ENCODE data around the gene OR1J2.
"Not testable (repeated sequence)": the region's sequence is repeated elsewhere in the genome, so short reads cannot be mapped to it uniquely, and the experiment has no call there.

The OR1J2 gene

GRCh38 chr9:122506964-122507363 is 3.6 kb upstream of the OR1J2 start:
- FAIRE-seq (no peak), DNase-seq (ENCODE audit: insufficient read length) (no peak)
- no peak for TF ChIP-seq POLR2A (IDR thresholded peaks at IDR 0.05; ENCODE audit: low read depth, low read length)
- TF ChIP-seq TAF1 (IDR thresholded peaks at IDR 0.05; ENCODE audit: borderline replicate concordance, low read depth, low read length), result no peak
- TF ChIP-seq POLR2AphosphoS5 (IDR thresholded peaks at IDR 0.05; ENCODE audit: low read depth, low read length), result no peak

- FAIRE-seq, result no peak
- no peak for TF ChIP-seq TAF1 (IDR thresholded peaks at IDR 0.05; ENCODE audit: borderline replicate concordance, low read depth, low read length)
- TF ChIP-seq POLR2A (IDR thresholded peaks at IDR 0.05; ENCODE audit: low read depth, low read length), result no peak
- TF ChIP-seq POLR2AphosphoS5 (IDR thresholded peaks at IDR 0.05; ENCODE audit: low read depth, low read length), result no peak
- DNase-seq (ENCODE audit: insufficient read length), result no peak
These were observed 7.6 kb downstream of the OR1J2 start for GRCh38 chr9:122518226-122518625.

- FAIRE-seq, result no peak
- DNase-seq (ENCODE audit: insufficient read length), result no peak
- TF ChIP-seq TAF1 (IDR thresholded peaks at IDR 0.05; ENCODE audit: borderline replicate concordance, low read depth, low read length), result no peak
- TF ChIP-seq POLR2AphosphoS5 (IDR thresholded peaks at IDR 0.05; ENCODE audit: low read depth, low read length), result no peak
- TF ChIP-seq POLR2A (IDR thresholded peaks at IDR 0.05; ENCODE audit: low read depth, low read length), result no peak
These were observed 8.2 kb downstream of the OR1J2 start, which contains the start of gene OR1J4 for GRCh38 chr9:122518841-122519240. Gene OR1J4, plus strand, starts transcription at chr9:122519141. Its CDS starts 0 bp downstream, at chr9:122519141.

- TF ChIP-seq POLR2AphosphoS5 (IDR thresholded peaks at IDR 0.05; ENCODE audit: low read depth, low read length), result no peak
- no peak for TF ChIP-seq POLR2A (IDR thresholded peaks at IDR 0.05; ENCODE audit: low read depth, low read length)
- TF ChIP-seq TAF1 (IDR thresholded peaks at IDR 0.05; ENCODE audit: borderline replicate concordance, low read depth, low read length), result no peak
- FAIRE-seq, result no peak
- DNase-seq (ENCODE audit: insufficient read length), result no peak
These were observed 8.8 kb downstream of the OR1J2 start for GRCh38 chr9:122519376-122519775.

GRCh38 chr9:122526602-122527001 is 16.0 kb downstream of the OR1J2 start:
- TF ChIP-seq POLR2AphosphoS5 (IDR thresholded peaks at IDR 0.05; ENCODE audit: low read depth, low read length), result no peak
- no peak for TF ChIP-seq TAF1 (IDR thresholded peaks at IDR 0.05; ENCODE audit: borderline replicate concordance, low read depth, low read length)
- TF ChIP-seq POLR2A (IDR thresholded peaks at IDR 0.05; ENCODE audit: low read depth, low read length), result no peak
- no peak for DNase-seq (ENCODE audit: insufficient read length)
- no peak for FAIRE-seq

- DNase-seq (ENCODE audit: insufficient read length) (no peak), FAIRE-seq (no peak)
- TF ChIP-seq TAF1 (IDR thresholded peaks at IDR 0.05; ENCODE audit: borderline replicate concordance, low read depth, low read length) (no peak), POLR2A (IDR thresholded peaks at IDR 0.05; ENCODE audit: low read depth, low read length) (no peak), POLR2AphosphoS5 (IDR thresholded peaks at IDR 0.05; ENCODE audit: low read depth, low read length) (no peak)
These were observed 16.6 kb downstream of the OR1J2 start, which contains the start of gene OR1N1 for GRCh38 chr9:122527193-122527592. Gene OR1N1, minus strand, starts transcription at chr9:122527293. Its CDS starts 0 bp downstream, at chr9:122527293.

GRCh38 chr9:122531157-122531556 is 20.6 kb downstream of the OR1J2 start:
- DNase-seq (ENCODE audit: insufficient read length); FAIRE-seq: not testable (repeated sequence)

- DNase-seq (ENCODE audit: insufficient read length) (no peak), FAIRE-seq (no peak)
- TF ChIP-seq POLR2AphosphoS5 (IDR thresholded peaks at IDR 0.05; ENCODE audit: low read depth, low read length) (no peak), POLR2A (IDR thresholded peaks at IDR 0.05; ENCODE audit: low read depth, low read length) (no peak), TAF1 (IDR thresholded peaks at IDR 0.05; ENCODE audit: borderline replicate concordance, low read depth, low read length) (no peak)
These were observed 25.5 kb downstream of the OR1J2 start for GRCh38 chr9:122536134-122536533.

GRCh38 chr9:122537066-122537465 is 26.5 kb downstream of the OR1J2 start:
- not testable (repeated sequence) for FAIRE-seq; DNase-seq (ENCODE audit: insufficient read length)

GRCh38 chr9:122538757-122539156 is 28.2 kb downstream of the OR1J2 start:
- no peak for FAIRE-seq

GRCh38 chr9:122546196-122546595 is 35.6 kb downstream of the OR1J2 start:
- TF ChIP-seq TAF1 (IDR thresholded peaks at IDR 0.05; ENCODE audit: borderline replicate concordance, low read depth, low read length) (no peak), POLR2AphosphoS5 (IDR thresholded peaks at IDR 0.05; ENCODE audit: low read depth, low read length) (no peak), POLR2A (IDR thresholded peaks at IDR 0.05; ENCODE audit: low read depth, low read length) (no peak)
- DNase-seq (ENCODE audit: insufficient read length) (no peak), FAIRE-seq (no peak)

More at GRCh38 chr9:122538757-122539156, 28.2 kb downstream of the OR1J2 start:
- DNase-seq (ENCODE audit: insufficient read length), result no peak
- TF ChIP-seq TAF1 (IDR thresholded peaks at IDR 0.05; ENCODE audit: borderline replicate concordance, low read depth, low read length) (no peak), POLR2AphosphoS5 (IDR thresholded peaks at IDR 0.05; ENCODE audit: low read depth, low read length) (no peak), POLR2A (IDR thresholded peaks at IDR 0.05; ENCODE audit: low read depth, low read length) (no peak)

- FAIRE-seq, result no peak
- TF ChIP-seq POLR2A (IDR thresholded peaks at IDR 0.05; ENCODE audit: low read depth, low read length) (no peak), TAF1 (IDR thresholded peaks at IDR 0.05; ENCODE audit: borderline replicate concordance, low read depth, low read length) (no peak), POLR2AphosphoS5 (IDR thresholded peaks at IDR 0.05; ENCODE audit: low read depth, low read length) (no peak)
- no peak for DNase-seq (ENCODE audit: insufficient read length)
These were observed 40.8 kb downstream of the OR1J2 start for GRCh38 chr9:122551371-122551770.

GRCh38 chr9:122552812-122553211 is 42.2 kb downstream of the OR1J2 start, which contains the start of gene OR1N2:
Gene OR1N2, plus strand, starts transcription at chr9:122553112. Its CDS starts 100 bp downstream, at chr9:122553212.
- no peak for FAIRE-seq
- TF ChIP-seq POLR2AphosphoS5 (IDR thresholded peaks at IDR 0.05; ENCODE audit: low read depth, low read length) (no peak), TAF1 (IDR thresholded peaks at IDR 0.05; ENCODE audit: borderline replicate concordance, low read depth, low read length) (no peak), POLR2A (IDR thresholded peaks at IDR 0.05; ENCODE audit: low read depth, low read length) (no peak)
- DNase-seq (ENCODE audit: insufficient read length), result no peak
